LNCaP clone FGC (cell line): ENCODE measurements around the gene RHEBL1.

Experiments used
- DNase-seq: peaks from one replicate; pipeline ENCODE4 v3.0.0-alpha.2; 2011; ENCODE audit warnings: low read depth
- H3K4me3 ChIP-seq: 2 replicates; pipeline ENCODE4 v1.5.1; 2011; ENCODE audit warnings: mild to moderate bottlenecking, low read depth, low read length, control low read depth
- CTCF ChIP-seq: IDR thresholded peaks from 2 replicates; pipeline ENCODE4 v1.5.1; 2012; ENCODE audit warnings: mild to moderate bottlenecking; ENCODE audit not compliant: control insufficient read depth, insufficient read depth; ENCODE audit errors: extremely low read depth

RHEBL1 gene

GRCh38 chr12:49088932-49089330 is 19.2 kb upstream of the RHEBL1 start:
- H3K4me3 ChIP-seq, result no peak overlapping the region
- no peak for TF ChIP-seq CTCF
- DNase-seq, result no peak

GRCh38 chr12:49088150-49088931 is 18.6 kb upstream of the RHEBL1 start:
- peak; percentile 21 for DNase-seq
- H3K4me3 ChIP-seq, result no peak overlapping the region
- peak; percentile 94 for TF ChIP-seq CTCF

- no peak overlapping the region for H3K4me3 ChIP-seq
- no peak for DNase-seq
- no peak for TF ChIP-seq CTCF
These were observed 16.3 kb upstream of the RHEBL1 start for GRCh38 chr12:49086116-49086515.

GRCh38 chr12:49084438-49084837 is 14.7 kb upstream of the RHEBL1 start:
- no peak for DNase-seq
- no peak for TF ChIP-seq CTCF
- H3K4me3 ChIP-seq, result no peak overlapping the region

GRCh38 chr12:49079793-49080192 is 10.0 kb upstream of the RHEBL1 start:
- DNase-seq, result no peak
- no peak for TF ChIP-seq CTCF
- no peak overlapping the region for H3K4me3 ChIP-seq

- no peak for TF ChIP-seq CTCF
- H3K4me3 ChIP-seq, result no peak overlapping the region
- no peak for DNase-seq
These were observed 1.2 kb upstream of the RHEBL1 start for GRCh38 chr12:49070971-49071370.

- no peak for DNase-seq
- no peak for TF ChIP-seq CTCF
- H3K4me3 ChIP-seq, result peak overlapping the region; percentile 78
These were observed 786 bp downstream of the RHEBL1 start for GRCh38 chr12:49068879-49069506.
